ENCODE results near the gene CAMTA1.

CAMTA1 gene

DNA sequence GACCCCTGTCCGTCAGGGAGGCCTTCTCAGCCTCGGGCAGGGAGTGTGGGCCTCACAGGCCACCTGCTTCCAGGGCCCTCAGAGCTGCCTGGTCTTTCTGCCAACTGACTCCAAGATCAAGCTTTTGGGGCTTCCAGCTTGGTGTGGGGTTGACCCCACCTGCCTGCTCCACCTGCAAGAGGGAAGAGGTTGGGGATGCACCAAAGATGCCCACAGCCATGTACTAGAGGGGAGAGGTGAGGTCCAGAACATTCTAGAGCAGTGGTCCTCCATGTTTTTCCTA, 719.1 kb downstream of the CAMTA1 start:
- H3K9me3 ChIP-seq (ENCODE audit: control insufficient read depth, insufficient read depth, low read depth, low read length): no peaks in the 10 kb centered on the region; the same call in 1 of the 2 replicates
- no peaks in the 10 kb centered on the region for H3K27me3 ChIP-seq (ENCODE audit: control insufficient read depth, insufficient read depth, low read length)
- no peak overlapping the region for H3K9ac ChIP-seq (ENCODE audit: low read length)
- peaks cover 31% of the 10 kb centered on the region for H3K4me1 ChIP-seq (ENCODE audit: control insufficient read depth, insufficient read depth, low read length)
- H3K27ac ChIP-seq (ENCODE audit: low read depth, low read length): no peak overlapping the region
- H3K36me3 ChIP-seq (ENCODE audit: control insufficient read depth, insufficient read depth, low read length): no peaks in the 10 kb centered on the region
- no peak overlapping the region for H3K4me3 ChIP-seq (ENCODE audit: low read depth, low read length)

GRCh38 chr1:7505094-7505770, 720.0 kb downstream of the CAMTA1 start:
- Histone ChIP-seq H3K27ac (ENCODE audit: low read depth, low read length) (no peak overlapping the region), H3K9me3 (ENCODE audit: control insufficient read depth, insufficient read depth, low read depth, low read length) (no peaks in the 10 kb centered on the region), H3K4me1 (ENCODE audit: control insufficient read depth, insufficient read depth, low read length) (peaks cover 31% of the 10 kb centered on the region), H3K4me3 (ENCODE audit: low read depth, low read length) (no peak overlapping the region), H3K27me3 (ENCODE audit: control insufficient read depth, insufficient read depth, low read length) (no peaks in the 10 kb centered on the region), H3K9ac (ENCODE audit: low read length) (no peak overlapping the region), H3K36me3 (ENCODE audit: control insufficient read depth, insufficient read depth, low read length) (no peaks in the 10 kb centered on the region)

- Histone ChIP-seq H3K4me1 (ENCODE audit: control insufficient read depth, insufficient read depth, low read length) (peaks cover 29% of the 10 kb centered on the region), H3K4me3 (ENCODE audit: low read depth, low read length) (no peak overlapping the region), H3K9me3 (ENCODE audit: control insufficient read depth, insufficient read depth, low read depth, low read length) (no peaks in the 10 kb centered on the region), H3K36me3 (ENCODE audit: control insufficient read depth, insufficient read depth, low read length) (no peaks in the 10 kb centered on the region), H3K27me3 (ENCODE audit: control insufficient read depth, insufficient read depth, low read length) (no peaks in the 10 kb centered on the region), H3K27ac (ENCODE audit: low read depth, low read length) (no peak overlapping the region), H3K9ac (ENCODE audit: low read length) (no peak overlapping the region)
Observed at GRCh38 chr1:7505771-7506453, 720.7 kb downstream of the CAMTA1 start.

DNA sequence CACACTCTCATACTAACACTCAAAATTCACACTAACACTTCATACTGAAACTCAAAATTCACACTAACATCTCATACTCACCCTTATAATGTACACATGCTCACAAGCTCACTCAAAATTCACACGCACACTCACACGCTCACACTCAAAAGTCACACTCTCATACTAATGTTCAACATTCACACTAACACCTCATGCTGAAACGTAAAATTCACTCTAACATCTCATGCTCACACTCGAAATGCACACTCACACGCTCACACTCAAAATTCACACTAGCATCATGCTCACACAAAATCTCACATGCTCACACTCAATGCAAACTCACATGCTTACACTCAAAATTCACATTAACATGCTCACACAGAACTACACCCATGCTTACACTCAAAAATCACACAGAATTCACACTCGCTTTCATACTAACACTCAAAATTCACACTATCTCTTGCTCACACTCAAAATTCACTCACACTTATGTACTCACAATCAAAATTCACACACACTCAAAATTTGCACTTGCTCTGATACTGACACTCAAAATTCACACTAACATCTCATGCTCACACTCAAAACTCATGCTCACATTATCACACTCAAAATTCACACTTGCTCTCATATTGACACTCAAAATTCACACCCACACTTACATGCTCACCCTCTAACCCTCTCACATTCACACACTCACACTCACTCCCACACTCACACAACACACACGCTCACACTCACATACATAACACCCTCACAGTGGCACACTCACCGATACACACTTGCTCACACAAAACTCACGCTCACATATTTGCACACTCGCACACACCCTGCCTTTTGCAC, 721.4 kb downstream of the CAMTA1 start:
- no peak overlapping the region for H3K9ac ChIP-seq (ENCODE audit: low read length)
- no peaks in the 10 kb centered on the region for H3K36me3 ChIP-seq (ENCODE audit: control insufficient read depth, insufficient read depth, low read length)
- H3K9me3 ChIP-seq (ENCODE audit: control insufficient read depth, insufficient read depth, low read depth, low read length): no peaks in the 10 kb centered on the region
- no peak overlapping the region for H3K27ac ChIP-seq (ENCODE audit: low read depth, low read length)
- H3K4me3 ChIP-seq (ENCODE audit: low read depth, low read length): no peak overlapping the region
- H3K4me1 ChIP-seq (ENCODE audit: control insufficient read depth, insufficient read depth, low read length): peaks cover 30% of the 10 kb centered on the region
- no peaks in the 10 kb centered on the region for H3K27me3 ChIP-seq (ENCODE audit: control insufficient read depth, insufficient read depth, low read length)

DNA sequence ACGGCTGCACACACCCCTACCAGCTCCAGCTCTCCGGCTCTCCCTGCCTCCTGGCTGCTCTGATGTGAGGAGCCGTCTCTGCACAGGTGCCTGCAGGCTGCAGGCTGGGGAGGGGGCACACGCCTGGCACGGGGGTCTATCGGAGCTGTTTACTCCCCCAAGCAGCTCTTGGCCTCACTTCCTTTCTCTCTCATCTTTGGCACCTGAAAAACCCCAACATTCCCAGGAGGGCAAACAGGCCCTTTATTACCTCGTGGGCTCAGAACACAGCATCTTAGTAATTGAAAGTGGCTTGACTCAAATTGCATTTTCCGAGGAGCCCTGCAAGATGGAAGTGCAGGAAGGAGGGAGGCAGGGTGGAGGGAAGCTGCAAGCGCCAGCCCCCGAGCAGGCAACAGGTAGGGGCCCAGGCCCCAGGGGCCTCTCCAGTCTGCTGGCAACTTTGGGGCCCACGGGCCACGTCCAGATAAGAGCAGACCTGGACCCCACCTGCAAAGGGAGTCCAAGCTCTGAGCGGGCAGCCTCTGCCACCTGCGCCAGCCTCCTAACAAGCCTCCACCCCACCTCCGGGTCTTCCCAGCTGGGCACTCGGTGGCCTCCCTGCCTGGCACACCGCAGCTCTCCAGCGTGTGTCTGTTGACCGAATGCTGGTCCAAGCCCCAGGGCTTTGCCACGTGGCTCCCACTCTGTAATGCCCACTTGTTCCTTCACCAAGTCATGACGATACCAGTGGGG, 722.2 kb downstream of the CAMTA1 start:
- H3K27me3 ChIP-seq (ENCODE audit: control insufficient read depth, insufficient read depth, low read length): no peaks in the 10 kb centered on the region
- H3K27ac ChIP-seq (ENCODE audit: low read depth, low read length): no peak overlapping the region
- no peaks in the 10 kb centered on the region for H3K9me3 ChIP-seq (ENCODE audit: control insufficient read depth, insufficient read depth, low read depth, low read length)
- no peaks in the 10 kb centered on the region for H3K36me3 ChIP-seq (ENCODE audit: control insufficient read depth, insufficient read depth, low read length)
- H3K4me1 ChIP-seq (ENCODE audit: control insufficient read depth, insufficient read depth, low read length): peaks cover 23% of the 10 kb centered on the region
- H3K4me3 ChIP-seq (ENCODE audit: low read depth, low read length): no peak overlapping the region
- H3K9ac ChIP-seq (ENCODE audit: low read length): no peak overlapping the region

DNA sequence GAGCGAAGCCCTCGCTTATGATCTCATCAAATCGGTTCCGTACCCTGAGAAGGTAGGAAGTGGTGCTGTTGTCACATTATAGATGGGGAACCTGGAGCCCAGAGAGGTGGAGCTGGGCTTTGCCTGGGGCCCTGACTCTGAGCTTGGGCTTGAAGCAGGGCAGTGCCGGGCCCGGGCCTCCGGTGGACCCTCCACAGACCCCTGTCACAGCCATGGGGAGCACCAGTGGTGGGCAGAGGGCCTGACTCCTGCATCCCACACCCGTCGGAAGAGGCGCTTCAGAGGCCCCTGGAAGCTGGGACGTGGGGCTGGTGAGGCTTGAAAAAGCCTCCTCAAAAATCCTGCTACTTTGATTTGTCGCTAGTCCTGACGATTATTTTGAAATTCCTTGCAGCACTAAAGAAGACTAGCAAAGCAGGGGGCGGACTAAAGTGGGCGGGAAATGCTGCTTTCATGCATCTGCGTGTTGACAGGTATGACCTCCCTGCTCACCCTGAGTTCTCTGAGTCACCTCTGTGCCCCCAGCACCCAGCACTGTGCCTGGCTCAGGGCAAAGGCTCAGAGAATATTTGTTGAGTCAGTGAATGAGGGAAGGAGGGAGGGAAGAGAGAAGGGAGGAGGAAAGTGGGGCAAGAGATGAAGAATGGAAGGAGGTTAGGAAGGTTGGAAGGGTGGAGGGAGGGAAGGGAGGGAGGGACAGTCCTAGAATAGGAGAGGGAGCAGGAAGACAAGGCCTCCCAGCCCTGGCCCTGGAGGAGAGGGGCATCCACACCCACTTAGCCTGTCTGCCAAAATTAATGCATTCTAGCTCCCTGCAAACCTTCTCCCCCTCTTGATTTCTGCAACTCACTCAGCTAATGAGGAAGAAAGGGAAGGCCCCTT, 723.0 kb downstream of the CAMTA1 start:
- no peak overlapping the region for H3K4me3 ChIP-seq (ENCODE audit: low read depth, low read length)
- no peaks in the 10 kb centered on the region for H3K9me3 ChIP-seq (ENCODE audit: control insufficient read depth, insufficient read depth, low read depth, low read length)
- peaks cover 23% of the 10 kb centered on the region for H3K4me1 ChIP-seq (ENCODE audit: control insufficient read depth, insufficient read depth, low read length)
- no peak overlapping the region for H3K27ac ChIP-seq (ENCODE audit: low read depth, low read length)
- H3K27me3 ChIP-seq (ENCODE audit: control insufficient read depth, insufficient read depth, low read length): no peaks in the 10 kb centered on the region
- no peaks in the 10 kb centered on the region for H3K36me3 ChIP-seq (ENCODE audit: control insufficient read depth, insufficient read depth, low read length)
- H3K9ac ChIP-seq (ENCODE audit: low read length): no peak overlapping the region

DNA sequence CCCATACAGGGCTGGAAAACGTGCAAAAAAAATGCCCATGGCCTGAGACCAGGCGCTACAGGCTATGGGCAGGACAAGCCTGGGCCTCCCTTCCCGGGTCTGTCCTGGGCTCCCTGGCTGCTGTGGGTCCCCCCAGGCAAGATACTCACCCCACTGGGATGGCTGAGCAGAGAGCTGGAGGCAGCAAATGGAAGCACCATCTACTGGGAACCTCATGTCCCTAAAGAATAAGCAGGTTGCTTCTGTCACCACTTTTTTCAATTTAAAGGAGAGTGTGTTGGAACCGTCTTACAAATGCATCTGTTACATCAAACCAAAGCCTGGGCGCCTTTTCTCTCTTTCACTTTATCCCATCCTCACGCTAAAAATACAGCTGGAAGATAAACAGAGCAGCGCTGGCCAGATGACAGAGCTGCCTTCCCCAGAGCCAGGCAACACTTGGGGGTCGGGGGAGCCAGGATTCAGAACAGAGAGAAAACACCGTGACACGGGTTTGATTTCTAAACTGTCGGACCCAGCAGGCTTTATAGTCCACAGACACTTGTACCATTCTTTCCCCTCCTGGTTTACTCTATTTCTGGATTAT, 723.8 kb downstream of the CAMTA1 start:
- Histone ChIP-seq H3K4me1 (ENCODE audit: control insufficient read depth, insufficient read depth, low read length) (peaks cover 23% of the 10 kb centered on the region), H3K27ac (ENCODE audit: low read depth, low read length) (no peak overlapping the region), H3K4me3 (ENCODE audit: low read depth, low read length) (no peak overlapping the region), H3K27me3 (ENCODE audit: control insufficient read depth, insufficient read depth, low read length) (no peaks in the 10 kb centered on the region), H3K9me3 (ENCODE audit: control insufficient read depth, insufficient read depth, low read depth, low read length) (no peaks in the 10 kb centered on the region), H3K9ac (ENCODE audit: low read length) (no peak overlapping the region), H3K36me3 (ENCODE audit: control insufficient read depth, insufficient read depth, low read length) (no peaks in the 10 kb centered on the region)

- Histone ChIP-seq H3K4me1 (ENCODE audit: control insufficient read depth, insufficient read depth, low read length) (peaks cover 23% of the 10 kb centered on the region), H3K36me3 (ENCODE audit: control insufficient read depth, insufficient read depth, low read length) (no peaks in the 10 kb centered on the region), H3K9ac (ENCODE audit: low read length) (no peak overlapping the region), H3K27me3 (ENCODE audit: control insufficient read depth, insufficient read depth, low read length) (no peaks in the 10 kb centered on the region), H3K4me3 (ENCODE audit: low read depth, low read length) (no peak overlapping the region), H3K9me3 (ENCODE audit: control insufficient read depth, insufficient read depth, low read depth, low read length) (no peaks in the 10 kb centered on the region), H3K27ac (ENCODE audit: low read depth, low read length) (no peak overlapping the region)
Observed at GRCh38 chr1:7509598-7509997, 724.3 kb downstream of the CAMTA1 start.

- Histone ChIP-seq H3K27me3 (ENCODE audit: control insufficient read depth, insufficient read depth, low read length) (no peaks in the 10 kb centered on the region), H3K9ac (ENCODE audit: low read length) (no peak overlapping the region)
Observed at GRCh38 chr1:7510389-7510931, 725.2 kb downstream of the CAMTA1 start.

DNA sequence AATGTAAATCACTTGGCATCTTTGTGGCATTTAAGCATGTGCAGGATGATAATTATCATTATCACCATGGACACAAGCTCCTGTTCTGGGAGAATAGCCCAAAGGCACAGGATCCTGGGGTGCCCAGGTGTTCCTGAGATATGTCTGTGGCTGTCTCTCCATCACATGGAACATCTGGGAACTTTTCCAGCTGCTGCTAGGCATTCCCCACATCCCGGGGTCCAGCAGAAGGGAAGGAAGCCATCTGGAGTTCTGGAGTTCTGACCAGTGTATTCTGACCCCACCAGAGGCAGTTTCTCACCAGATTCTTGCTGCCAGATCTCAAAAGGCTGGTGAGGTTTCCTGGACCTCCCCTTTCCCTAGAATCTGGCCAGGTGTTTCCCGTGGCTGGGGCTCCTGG, 726.1 kb downstream of the CAMTA1 start:
- H3K4me3 ChIP-seq (ENCODE audit: low read depth, low read length): no peak overlapping the region
- no peaks in the 10 kb centered on the region for H3K27me3 ChIP-seq (ENCODE audit: control insufficient read depth, insufficient read depth, low read length)
- H3K9ac ChIP-seq (ENCODE audit: low read length): no peak overlapping the region
- no peaks in the 10 kb centered on the region for H3K9me3 ChIP-seq (ENCODE audit: control insufficient read depth, insufficient read depth, low read depth, low read length)
- no peak overlapping the region for H3K27ac ChIP-seq (ENCODE audit: low read depth, low read length)
- H3K36me3 ChIP-seq (ENCODE audit: control insufficient read depth, insufficient read depth, low read length): no peaks in the 10 kb centered on the region
- peaks cover 19% of the 10 kb centered on the region for H3K4me1 ChIP-seq (ENCODE audit: control insufficient read depth, insufficient read depth, low read length)

More at GRCh38 chr1:7510389-7510931, 725.2 kb downstream of the CAMTA1 start:
- Histone ChIP-seq H3K36me3 (ENCODE audit: control insufficient read depth, insufficient read depth, low read length) (no peaks in the 10 kb centered on the region), H3K4me3 (ENCODE audit: low read depth, low read length) (no peak overlapping the region), H3K4me1 (ENCODE audit: control insufficient read depth, insufficient read depth, low read length) (peaks cover 23% of the 10 kb centered on the region), H3K9me3 (ENCODE audit: control insufficient read depth, insufficient read depth, low read depth, low read length) (no peaks in the 10 kb centered on the region), H3K27ac (ENCODE audit: low read depth, low read length) (no peak overlapping the region)
